Hepatocyte (in vitro differentiated cells): ENCODE results near the gene STK24. TPM values are rescaled to one million over a fixed set of nuclear protein-coding genes. Genes with fewer than 3 reads are reported as not detected.

Source experiments
- DNase-seq: peaks from one replicate; pipeline ENCODE4 v3.0.0-alpha.2; 2016; ENCODE audit warnings: low spot score
- H2AFZ ChIP-seq: fragments of 200-600 bp; sonication (generic); 2 replicates; pipeline ENCODE4 v1.6.0; 2016; ENCODE audit warnings: antibody characterized with exemption, mild to moderate bottlenecking
- H3K27ac ChIP-seq: fragments of 200-600 bp; sonication (generic); 2 replicates; pipeline ENCODE4 v1.5.1; 2016; ENCODE audit warnings: mild to moderate bottlenecking
- H3K27me3 ChIP-seq: fragments of 200-600 bp; sonication (generic); 2 replicates; pipeline ENCODE4 v1.6.1; 2016
- H3K36me3 ChIP-seq: fragments of 200-600 bp; sonication (generic); replicated peaks from 2 replicates; pipeline ENCODE4 v1.5.1; 2016; ENCODE audit warnings: low read depth; ENCODE audit not compliant: insufficient read depth
- H3K4me1 ChIP-seq: fragments of 200-600 bp; sonication (generic); 2 replicates; pipeline ENCODE4 v1.5.1; 2016; ENCODE audit warnings: mild to moderate bottlenecking, moderate library complexity; ENCODE audit not compliant: insufficient read depth
- H3K4me2 ChIP-seq: fragments of 200-600 bp; sonication (generic); 2 replicates; pipeline ENCODE4 v1.6.0; 2016
- H3K4me3 ChIP-seq: fragments of 200-600 bp; sonication (generic); 2 replicates; pipeline ENCODE4 v1.5.1; 2016; ENCODE audit warnings: mild to moderate bottlenecking
- H3K79me2 ChIP-seq: fragments of 200-600 bp; sonication (generic); 2 replicates; pipeline ENCODE4 v1.6.0; 2017; ENCODE audit warnings: mild to moderate bottlenecking
- H3K9me2 ChIP-seq: fragments of 200-600 bp; sonication (generic); replicated peaks from 2 replicates; pipeline ENCODE4 v1.6.0; 2017; ENCODE audit warnings: mild to moderate bottlenecking; ENCODE audit not compliant: insufficient read depth
- H3K9me3 ChIP-seq: fragments of 200-600 bp; sonication (generic); 2 replicates; pipeline ENCODE4 v1.5.1; 2016; ENCODE audit warnings: low read depth, mild to moderate bottlenecking
- H4K20me1 ChIP-seq: fragments of 200-600 bp; sonication (generic); 2 replicates; pipeline ENCODE4 v1.6.0; 2016; ENCODE audit warnings: mild to moderate bottlenecking; ENCODE audit not compliant: insufficient read depth, poor library complexity, severe bottlenecking
- CTCF ChIP-seq: fragments of 200-600 bp; sonication (generic); IDR thresholded peaks from 2 replicates; pipeline ENCODE4 v1.5.1; 2016; ENCODE audit warnings: antibody characterized with exemption, mild to moderate bottlenecking; ENCODE audit not compliant: poor library complexity
- EZH2 ChIP-seq: fragments of 200-600 bp; sonication (generic); IDR thresholded peaks from 2 replicates; pipeline ENCODE4 v1.6.1; 2016; ENCODE audit warnings: antibody characterized with exemption, mild to moderate bottlenecking, borderline replicate concordance
- EZH2phosphoT487 ChIP-seq: fragments of 200-600 bp; sonication (generic); IDR thresholded peaks from one replicate; pipeline ENCODE4 v1.6.1; 2018; ENCODE audit warnings: antibody characterized with exemption, mild to moderate bottlenecking, low read depth, moderate library complexity; ENCODE audit not compliant: unreplicated experiment, severe bottlenecking
- WGBS: methylation state at CpG from one replicate; pipeline ENCODE4 v1.1.6; 2016; ENCODE audit warnings: low lambda C conversion rate; ENCODE audit errors: missing lambda C conversion rate; 5-methylcytosine and 5-hydroxymethylcytosine counted together
- polyA plus RNA-seq: library from polyadenylated mRNA; unstranded; fragments of >200 nt; fragmentation: Nextera tagmentation; extraction: Ambion mirVana; gene quantifications from 2 replicates; pipeline ENCODE4 v1.2.1, GENCODE V29; 2016
- total RNA-seq: library from RNA; depleted of rRNA; stranded (reverse); fragments of >200 nt; gene quantifications from 2 replicates; pipeline ENCODE4 v1.2.3, GENCODE V29; 2014

STK24 gene
- total and polyA plus RNA-seq, 2 experiments from 2014 or later, result 71.2 to 74.4 TPM

DNA sequence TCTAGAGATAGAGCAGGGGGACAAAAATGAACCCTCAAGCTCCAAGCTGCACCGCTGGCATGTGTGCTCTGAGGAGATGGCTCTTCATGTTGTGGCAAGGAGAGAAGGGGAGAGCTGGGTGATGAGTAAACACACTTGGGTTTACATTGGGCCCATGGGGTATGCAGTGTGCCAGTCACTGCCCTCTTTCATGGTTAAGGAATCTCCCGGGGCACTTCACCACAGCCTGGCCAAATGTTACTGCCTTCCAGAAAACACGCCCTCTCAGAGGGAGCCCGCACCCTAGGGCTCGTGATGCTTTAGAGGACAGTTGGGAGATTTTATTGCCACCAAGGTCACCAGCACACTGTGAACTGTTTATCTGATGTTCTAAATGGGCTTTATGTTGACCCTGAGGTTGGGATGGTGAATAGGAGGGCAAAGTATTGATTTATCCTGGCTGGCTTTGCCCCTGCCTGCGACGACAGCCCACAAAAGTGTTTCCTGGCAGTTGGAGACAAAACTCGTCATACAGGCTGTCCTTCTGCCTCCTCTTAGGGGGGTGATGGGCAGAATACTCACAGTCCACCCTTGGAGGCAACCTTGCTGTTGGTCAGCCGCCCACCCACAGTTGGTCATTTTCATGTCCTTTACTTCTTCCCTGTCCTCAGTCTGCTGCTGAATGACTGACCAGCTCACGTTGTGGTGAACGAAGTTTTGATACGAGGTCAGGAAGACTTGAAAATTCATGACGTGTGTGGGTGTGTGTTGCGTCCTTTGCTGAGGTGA lies 156.9 kb downstream of the STK24 start:
- peaks cover 10% of the 10 kb centered on the region for H3K4me1 ChIP-seq
- H3K9me2 ChIP-seq, result no peaks in the 10 kb centered on the region
- no peaks in the 10 kb centered on the region for H4K20me1 ChIP-seq
- H3K4me2 ChIP-seq, result no peak overlapping the region
- TF ChIP-seq EZH2 (no peak), CTCF (no peak), EZH2phosphoT487 (no peak)
- H3K36me3 ChIP-seq, result no peaks in the 10 kb centered on the region
- no peak overlapping the region for H3K27ac ChIP-seq
- H3K9me3 ChIP-seq, result no peaks in the 10 kb centered on the region
- H3K27me3 ChIP-seq, result no peaks in the 10 kb centered on the region
- H3K79me2 ChIP-seq, result no peaks in the 10 kb centered on the region
- no peak overlapping the region for H2AFZ ChIP-seq
- no peak for DNase-seq
- H3K4me3 ChIP-seq, result no peak overlapping the region
- 94% methylated on average over 14 of the region's 14 CpGs for WGBS

DNA sequence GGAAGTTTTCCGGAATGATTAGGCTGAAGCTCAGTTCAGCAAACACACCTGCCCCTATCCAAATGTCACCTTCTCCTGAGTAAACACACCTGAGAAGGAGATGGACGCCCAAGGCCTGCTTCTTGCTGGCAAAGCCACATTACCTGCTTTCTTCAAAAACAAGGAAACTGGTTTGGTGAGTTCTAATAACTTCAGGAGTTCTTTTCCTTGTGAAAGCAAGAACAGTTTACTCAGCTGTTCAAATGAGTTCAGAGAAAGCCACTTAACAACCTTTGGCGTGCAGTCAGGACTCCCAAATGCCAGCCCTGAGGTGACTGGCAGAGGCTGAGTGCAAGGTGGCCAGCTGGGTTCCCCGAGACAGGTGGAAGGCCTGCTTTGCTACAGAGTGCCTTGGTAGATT lies 160.5 kb downstream of the STK24 start:
- Histone ChIP-seq H3K27me3 (no peaks in the 10 kb centered on the region), H3K36me3 (no peaks in the 10 kb centered on the region), H3K27ac (peak overlapping the region; percentile 56), H3K4me3 (no peak overlapping the region), H3K9me3 (no peaks in the 10 kb centered on the region), H3K4me1 (peaks cover 10% of the 10 kb centered on the region), H3K79me2 (no peaks in the 10 kb centered on the region), H3K4me2 (no peak overlapping the region), H4K20me1 (no peaks in the 10 kb centered on the region), H2AFZ (no peak overlapping the region), H3K9me2 (no peaks in the 10 kb centered on the region)
- no peak for TF ChIP-seq EZH2
- peak; percentile 99 for TF ChIP-seq EZH2phosphoT487
- TF ChIP-seq CTCF, result no peak
- WGBS, result 53% methylated on average over 4 of the region's 4 CpGs
- peak; percentile 69 for DNase-seq

DNA sequence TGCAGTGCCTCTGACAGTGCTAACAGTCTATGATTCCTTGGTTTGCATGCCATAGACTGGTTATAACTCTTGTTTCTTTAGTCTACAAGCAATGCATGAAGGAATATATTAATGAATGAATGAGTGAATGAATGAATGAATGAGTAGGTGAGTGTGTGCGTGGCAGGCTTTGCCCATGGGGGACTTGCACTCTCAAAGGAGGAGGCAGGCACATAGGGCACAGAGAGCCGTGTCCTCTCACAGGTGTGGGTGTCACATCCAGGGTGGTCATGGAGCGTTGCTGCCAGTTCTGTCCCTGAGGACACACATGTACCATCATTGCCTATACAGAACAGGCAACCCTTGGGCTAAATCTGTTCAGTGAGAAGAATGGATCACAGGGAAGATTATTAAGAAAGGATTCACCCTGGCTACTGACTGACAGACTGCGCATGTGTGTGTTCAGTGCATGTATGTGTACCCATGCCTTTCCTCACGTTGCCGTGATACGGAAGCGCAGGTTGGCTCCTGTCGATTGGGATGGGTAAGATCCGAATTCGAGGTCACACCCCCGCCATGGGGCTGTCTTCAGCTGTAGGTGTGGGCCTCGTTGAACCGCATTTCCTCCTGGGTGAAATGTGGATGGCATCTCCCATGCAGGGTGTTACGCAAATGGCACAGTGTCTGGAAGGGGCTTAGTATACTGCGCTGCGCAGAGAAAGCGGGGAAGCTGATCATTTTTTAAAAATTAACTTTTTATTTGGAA lies 161.4 kb downstream of the STK24 start:
- Histone ChIP-seq H3K9me2 (no peaks in the 10 kb centered on the region), H3K27me3 (no peaks in the 10 kb centered on the region), H3K36me3 (no peaks in the 10 kb centered on the region), H3K79me2 (no peaks in the 10 kb centered on the region), H3K9me3 (no peaks in the 10 kb centered on the region), H3K4me1 (peaks cover 10% of the 10 kb centered on the region), H3K4me2 (no peak overlapping the region), H3K4me3 (no peak overlapping the region), H4K20me1 (no peaks in the 10 kb centered on the region), H3K27ac (no peak overlapping the region), H2AFZ (no peak overlapping the region)
- TF ChIP-seq EZH2 (no peak), EZH2phosphoT487 (no peak), CTCF (no peak)
- WGBS, result 96% methylated on average over 18 of the region's 18 CpGs
- no peak for DNase-seq
